GM12878 (cell line): ENCODE data around the gene FBXO39. TPM values are rescaled to one million over a fixed set of nuclear protein-coding genes. Genes with fewer than 3 reads are reported as not detected.

ENCODE experiments used
- ATAC-seq: fragments of 200-7000 bp; cut with Tn5 transposase; 3 replicates; pipeline ENCODE4 v1.9.1; 2020; ENCODE audit warnings: mild to moderate bottlenecking, moderate library complexity
- BruUV-seq: library from RNA; stranded (reverse); fragments of 400-500 nt; replicated peaks from 2 replicates; lab custom pipeline; 2021; lab: Mats Ljungman, UMichigan
- CTCF ChIA-PET: fragments of 300-600 bp; sonication (Branson Sonifier 250); formaldehyde crosslinking; extraction: SDS; loops from one replicate; lab custom pipeline; 2021; ENCODE audit warnings: inconsistent platforms; lab: Yijun Ruan, JAX
- POLR2A ChIA-PET: fragments of 350-600 bp; formaldehyde crosslinking; extraction: SDS; loops from one replicate; lab custom pipeline; 2021; ENCODE audit warnings: inconsistent platforms; lab: Charles Lee
- RAD21 ChIA-PET: fragments of 300-600 bp; sonication (Branson Sonifier 250); formaldehyde crosslinking; loops from one replicate; lab custom pipeline; 2023; ENCODE audit warnings: antibody characterized with exemption; ENCODE audit not compliant: unreplicated experiment; lab: Charles Lee
- SMC1A ChIA-PET: fragments of 300-600 bp; sonication (Branson Sonifier 250); formaldehyde crosslinking; loops from one replicate; lab custom pipeline; 2023; ENCODE audit not compliant: unreplicated experiment, uncharacterized antibody; lab: Charles Lee
- DNase-seq: peaks from one replicate; pipeline ENCODE4 v3.0.0-alpha.2; 2011; ENCODE audit warnings: low read depth, low spot score
- FAIRE-seq: peaks from 3 replicates; lab custom pipeline; 2011; peaks lifted over from hg19 to GRCh38; lab: Jason Lieb, UNC
- H2AFZ ChIP-seq: 2 replicates; pipeline ENCODE4 v1.6.0; 2011; ENCODE audit warnings: low read depth, low read length, control low read depth; ENCODE audit not compliant: control insufficient read depth
- H3K27ac ChIP-seq: 2 replicates; pipeline ENCODE4 v1.5.1; 2011; ENCODE audit warnings: control low read depth; ENCODE audit not compliant: control insufficient read depth, insufficient read depth
- H3K27me3 ChIP-seq, 2 experiments: replicated peaks in 1 of 2; 2 replicates each; pipeline versions ENCODE4 v1.6.0 to v1.6.1; 2011; ENCODE audit warnings: low read length in 1 of 2; ENCODE audit not compliant: control insufficient read depth in 2 of 2, insufficient read depth in 2 of 2
- H3K36me3 ChIP-seq, 2 experiments: 2 replicates each; pipeline ENCODE4 v1.5.1; 2011; ENCODE audit warnings: low read length in 1 of 2; ENCODE audit not compliant: control insufficient read depth in 2 of 2, insufficient read depth in 2 of 2
- H3K4me1 ChIP-seq: 2 replicates; pipeline ENCODE4 v1.6.1; 2011; ENCODE audit warnings: mild to moderate bottlenecking, low read length, moderate library complexity, mixed read lengths; ENCODE audit not compliant: control insufficient read depth, insufficient read depth
- H3K4me2 ChIP-seq: 2 replicates; pipeline ENCODE4 v1.6.0; 2011; ENCODE audit warnings: control low read depth; ENCODE audit not compliant: control insufficient read depth, insufficient read depth
- H3K4me3 ChIP-seq: fragments of 200-600 bp; sonication (generic); 2 replicates; pipeline ENCODE4 v1.5.1; 2016
- H3K79me2 ChIP-seq: 2 replicates; pipeline ENCODE4 v1.6.0; 2011; ENCODE audit warnings: low read length; ENCODE audit not compliant: control insufficient read depth, insufficient read depth
- H3K9ac ChIP-seq: 2 replicates; pipeline ENCODE4 v1.8.0; 2011; ENCODE audit warnings: low read length, control low read depth, mixed read lengths; ENCODE audit not compliant: control insufficient read depth, insufficient read depth
- H3K9me3 ChIP-seq: replicated peaks from 3 replicates; pipeline ENCODE4 v1.5.1; 2011; ENCODE audit warnings: mild to moderate bottlenecking, low read length; ENCODE audit not compliant: control insufficient read depth, insufficient read depth
- H4K20me1 ChIP-seq: 2 replicates; pipeline ENCODE4 v1.6.0; 2011; ENCODE audit not compliant: control insufficient read depth, insufficient read depth
- ESRRA ChIP-seq: IDR thresholded peaks from 2 replicates; pipeline ENCODE4 v1.6.1; 2012; ENCODE audit warnings: mild to moderate bottlenecking, low read length, improper control_type of control experiment
- NBN ChIP-seq: fragments of 450-650 bp; IDR thresholded peaks from 2 replicates; pipeline ENCODE4 v1.6.1; 2016
- STAT3 ChIP-seq: IDR thresholded peaks from 2 replicates; pipeline ENCODE4 v1.6.1; 2011; ENCODE audit warnings: low read depth, low read length, improper control_type of control experiment
- ZNF274 ChIP-seq: IDR thresholded peaks from one replicate; pipeline ENCODE4 v1.8.0; 2011; ENCODE audit not compliant: insufficient read length, insufficient read depth
- WGBS: methylation state at CpG from one replicate; pipeline ENCODE4 v1.1.6; 2016; ENCODE audit warnings: low lambda C conversion rate; ENCODE audit not compliant: insufficient replicate concordance, insufficient coverage; ENCODE audit errors: missing lambda C conversion rate; 5-methylcytosine and 5-hydroxymethylcytosine counted together
- in situ Hi-C: fragments of 300-500 bp; cut with MboI; formaldehyde crosslinking; loops from 9 replicates; pipeline ENCODE4 v1.14.3; 2018; ENCODE audit warnings: mixed read lengths
- intact Hi-C: fragments of 100-400 bp; cut with micrococcal nuclease; formaldehyde crosslinking; loops from one replicate; pipeline ENCODE4 v1.14.2; 2022; ENCODE audit not compliant: unreplicated experiment
- polyA plus RNA-seq, 11 experiments: library from polyadenylated mRNA; depleted of rRNA in 4 of 11; unstranded in 6 of 11; stranded (reverse) in 5 of 11; fragments of >200 nt; fragmentation: Nextera tagmentation in 4 of 11; fragmentation: Illumina TruSeq in 1 of 11; extraction: Ambion mirVana in 4 of 11; extraction: Trizol in 1 of 11; gene quantifications; 1 replicate in 1 of 11; 2 replicates in 10 of 11; pipeline versions ENCODE4 v1.2.1 to v1.2.3, GENCODE V29; 2011 to 2016; ENCODE audit warnings: inconsistent platforms in 2 of 11, missing spikeins in 2 of 11, low read depth in 1 of 11
- total RNA-seq, 4 experiments: library from RNA; depleted of rRNA in 3 of 4; stranded (reverse); fragments of >200 nt in 3 of 4; fragmentation: Illumina TruSeq in 1 of 4; extraction: Trizol in 1 of 4; gene quantifications; 2 replicates each; pipeline versions ENCODE4 v1.2.1 to v1.2.3, GENCODE V29; 2013 to 2021
- TF ChIP-seq, protein P1 (sequence below): fragments of 450-650 bp; IDR thresholded peaks from 2 replicates; pipeline ENCODE4 v1.6.1; 2016; ENCODE audit warnings: mild to moderate bottlenecking

FBXO39 gene
- total and polyA plus RNA-seq, 10 of the 15 experiments (the other 5 are each of a cell fraction or from before 2014, with no cell fraction given), result 0.05 to 0.62 (median 0.16) TPM; not detected in 6

- DNase-seq, result no peak
- Histone ChIP-seq H3K4me2 (no peak overlapping the region), H3K79me2 (peaks cover 18% of the 10 kb centered on the region), H3K4me1 (peaks cover 15% of the 10 kb centered on the region), H3K36me3 (no peaks in the 10 kb centered on the region; a peak in 1 of 4 replicates), H2AFZ (peak overlapping the region; percentile 64), H3K4me3 (no peak overlapping the region), H4K20me1 (no peaks in the 10 kb centered on the region), H3K27me3 (no peaks in the 10 kb centered on the region), H3K9ac (no peak overlapping the region), H3K9me3 (no peaks in the 10 kb centered on the region), H3K27ac (peak overlapping the region; percentile 15; the same call in 1 of the 2 replicates)
- no peak for ATAC-seq
- no TSS peak for BruUV-seq
- SMC1A ChIA-PET, result interaction anchor here (1.1 kb wide), 1 partner anchor 12 kb away, joined by 3 read pairs; no protein-coding TSS in a partner anchor
- in situ Hi-C loops (no loop called here), intact Hi-C loops (loop anchor here (10.0 kb wide), 2 partner anchors 87 to 263 kb away; partner anchors contain the start of gene RNASEK)
- TF ChIP-seq, protein P1, sequence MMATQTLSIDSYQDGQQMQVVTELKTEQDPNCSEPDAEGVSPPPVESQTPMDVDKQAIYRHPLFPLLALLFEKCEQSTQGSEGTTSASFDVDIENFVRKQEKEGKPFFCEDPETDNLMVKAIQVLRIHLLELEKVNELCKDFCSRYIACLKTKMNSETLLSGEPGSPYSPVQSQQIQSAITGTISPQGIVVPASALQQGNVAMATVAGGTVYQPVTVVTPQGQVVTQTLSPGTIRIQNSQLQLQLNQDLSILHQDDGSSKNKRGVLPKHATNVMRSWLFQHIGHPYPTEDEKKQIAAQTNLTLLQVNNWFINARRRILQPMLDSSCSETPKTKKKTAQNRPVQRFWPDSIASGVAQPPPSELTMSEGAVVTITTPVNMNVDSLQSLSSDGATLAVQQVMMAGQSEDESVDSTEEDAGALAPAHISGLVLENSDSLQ, result 0 out of 2 replicates have a peak, but pooled peaks have one; percentile 18
- no peak for TF ChIP-seq NBN
- TF ChIP-seq STAT3, result no peak
- no peak for TF ChIP-seq ZNF274
- no peak for TF ChIP-seq ESRRA
- FAIRE-seq, result no peak
- POLR2A ChIA-PET, result no interaction called here
- 46% methylated on average over 7 of the region's 7 CpGs for WGBS
- CTCF ChIA-PET, result interaction anchor here (0.7 to 1.4 kb wide), 3 partner anchors 19 to 83 kb away, joined by 3 read pairs; no protein-coding TSS in a partner anchor
- RAD21 ChIA-PET, result no interaction called here
Measured at GRCh38 chr17:6752068-6752909, 23.7 kb upstream of the FBXO39 start.
